Small intestine (tissue), 7 donors: ENCODE results near the gene DNM1L. TPM values are rescaled to one million over a fixed set of nuclear protein-coding genes. Genes with fewer than 3 reads are reported as not detected.
"Not testable (repeated sequence)": the region's sequence is repeated elsewhere in the genome, so short reads cannot be mapped to it uniquely, and the experiment has no call there.

Experiments used
- DNase-seq, 2 donors: peaks; one replicate each; pipeline versions ENCODE4 v3.0.0 to v3.0.0-alpha.2; 2013
- FAIRE-seq: peaks from 2 replicates; lab custom pipeline; 2012; peaks lifted over from hg19 to GRCh38; lab: Jason Lieb, UNC
- H3K27ac ChIP-seq, 3 donors: one replicate each; pipeline ENCODE4 v1.5.1; 2013; ENCODE audit warnings: low read length in 2 of 3, mild to moderate bottlenecking in 2 of 3, control low read depth in 1 of 3, inconsistent platforms in 1 of 3, low read depth in 1 of 3, moderate library complexity in 1 of 3
- H3K27me3 ChIP-seq, 3 donors: one replicate each; pipeline ENCODE4 v1.6.1; 2013; ENCODE audit warnings: low read length in 3 of 3, inconsistent platforms in 1 of 3; ENCODE audit not compliant: control insufficient read depth in 3 of 3, insufficient read depth in 3 of 3
- H3K36me3 ChIP-seq, 3 donors: one replicate each; pipeline ENCODE4 v1.6.1; 2013; ENCODE audit warnings: low read length in 3 of 3, inconsistent platforms in 1 of 3, low read depth in 1 of 3, mild to moderate bottlenecking in 1 of 3, moderate library complexity in 1 of 3; ENCODE audit not compliant: control insufficient read depth in 3 of 3, insufficient read depth in 2 of 3
- H3K4me1 ChIP-seq, 3 donors: one replicate each; pipeline ENCODE4 v1.6.1; 2013; ENCODE audit warnings: low read length in 2 of 3, inconsistent platforms in 1 of 3, low read depth in 1 of 3, mild to moderate bottlenecking in 1 of 3, moderate library complexity in 1 of 3; ENCODE audit not compliant: control insufficient read depth in 3 of 3, insufficient read depth in 2 of 3
- H3K4me3 ChIP-seq, 3 donors: one replicate each; pipeline ENCODE4 v1.5.1; 2013; ENCODE audit warnings: low read length in 3 of 3, control low read depth in 1 of 3, inconsistent platforms in 1 of 3, low read depth in 1 of 3, mild to moderate bottlenecking in 1 of 3, moderate library complexity in 1 of 3
- H3K9me3 ChIP-seq, 2 donors: one replicate each; pipeline ENCODE4 v1.6.1; 2013; ENCODE audit warnings: low read depth in 1 of 2, low read length in 1 of 2; ENCODE audit not compliant: control insufficient read depth in 2 of 2, insufficient read depth in 1 of 2
- WGBS, 3 donors: extraction: QIAGEN DNeasy Blood & Tissue Kit; methylation state at CpG; one replicate each; pipeline ENCODE4 v1.1.7; 2013; 5-methylcytosine and 5-hydroxymethylcytosine counted together
- polyA plus RNA-seq, 4 donors: library from polyadenylated mRNA; stranded (reverse) in 3 of 4; unstranded in 1 of 4; fragments of 200-250 nt in 3 of 4; fragments of 120-200 nt in 1 of 4; gene quantifications; one replicate each; pipeline versions ENCODE4 v1.2.1 to v1.2.3, GENCODE V29; 2013
- donor health status: healthy with polysubstance abuse.
- donor health status: control.
- donor health status: control.
- donor health status: Bipolar disorder and iron deficiency.
- donor health status: healthy.

The DNM1L gene
- polyA plus RNA-seq, 4 donors: 16.2 to 66.9 (median 22.2) TPM

- not testable (repeated sequence) for H3K27me3 ChIP-seq, FAIRE-seq, H3K4me3 ChIP-seq, H3K4me1 ChIP-seq, DNase-seq, H3K36me3 ChIP-seq, H3K27ac ChIP-seq
- WGBS, 3 donors: 91 to 98% (median 98%) methylated on average over 8 of the region's 8 CpGs
- peaks cover 0 to 13% of the 10 kb centered on the region in 2 donors for H3K9me3 ChIP-seq
Measured at GRCh38 chr12:32699437-32699836, 20.3 kb downstream of the DNM1L start.

GRCh38 chr12:32702473-32702872 is 23.4 kb downstream of the DNM1L start:
- no peak for FAIRE-seq
- Histone ChIP-seq H3K4me3 (no peak overlapping the region), H3K27ac (no peak overlapping the region), H3K4me1 (no peaks in the 10 kb centered on the region), H3K27me3 (no peaks in the 10 kb centered on the region), H3K36me3 (peaks cover 0 to 7% (median 0%) of the 10 kb centered on the region in 3 donors), H3K9me3 (no peaks in the 10 kb centered on the region)
- no peak for DNase-seq

- DNase-seq (no peak), FAIRE-seq (no peak)
- H3K4me1 ChIP-seq: no peaks in the 10 kb centered on the region
- 82 to 90% (median 84%) methylated on average over 1 of the region's 1 CpG for WGBS, 3 donors
- H3K4me3 ChIP-seq: no peak overlapping the region
- no peaks in the 10 kb centered on the region for H3K9me3 ChIP-seq
- H3K36me3 ChIP-seq: peaks cover 0 to 10% (median 0%) of the 10 kb centered on the region in 3 donors
- no peaks in the 10 kb centered on the region for H3K27me3 ChIP-seq
- H3K27ac ChIP-seq: no peak overlapping the region
Measured at GRCh38 chr12:32702946-32703345, 23.8 kb downstream of the DNM1L start.

GRCh38 chr12:32705783-32706182 is 26.7 kb downstream of the DNM1L start:
- no peak for DNase-seq
- H3K4me3 ChIP-seq: no peak overlapping the region
- no peaks in the 10 kb centered on the region for H3K27me3 ChIP-seq
- peaks cover 0 to 10% (median 0%) of the 10 kb centered on the region in 3 donors for H3K36me3 ChIP-seq
- H3K9me3 ChIP-seq: no peaks in the 10 kb centered on the region
- no peak for FAIRE-seq
- H3K4me1 ChIP-seq: no peaks in the 10 kb centered on the region
- H3K27ac ChIP-seq: no peak overlapping the region

GRCh38 chr12:32706335-32707024 is 27.4 kb downstream of the DNM1L start:
- no peak for FAIRE-seq
- DNase-seq: no peak
- H3K4me1 ChIP-seq: no peaks in the 10 kb centered on the region
- no peak overlapping the region for H3K27ac ChIP-seq
- no peaks in the 10 kb centered on the region for H3K9me3 ChIP-seq
- 93 to 98% (median 93%) methylated on average over 2 of the region's 2 CpGs for WGBS, 3 donors
- H3K36me3 ChIP-seq: peaks cover 0 to 9% (median 3%) of the 10 kb centered on the region in 3 donors
- H3K27me3 ChIP-seq: no peaks in the 10 kb centered on the region
- H3K4me3 ChIP-seq: no peak overlapping the region

GRCh38 chr12:32708926-32709325 is 29.8 kb downstream of the DNM1L start:
- no peaks in the 10 kb centered on the region for H3K4me1 ChIP-seq
- WGBS, 3 donors: 91 to 94% (median 91%) methylated on average over 2 of the region's 2 CpGs
- H3K27me3 ChIP-seq: no peaks in the 10 kb centered on the region
- H3K36me3 ChIP-seq: peaks cover 0 to 10% (median 3%) of the 10 kb centered on the region in 3 donors
- H3K4me3 ChIP-seq: no peak overlapping the region
- no peak overlapping the region for H3K27ac ChIP-seq
- H3K9me3 ChIP-seq: no peaks in the 10 kb centered on the region
- no peak for DNase-seq
- FAIRE-seq: no peak

GRCh38 chr12:32714772-32715171 is 35.7 kb downstream of the DNM1L start:
- H3K36me3 ChIP-seq: peaks cover 0 to 25% (median 6%) of the 10 kb centered on the region in 3 donors
- H3K27ac ChIP-seq: no peak overlapping the region
- WGBS, 3 donors: 38 to 70% (median 39%) methylated on average over 4 of the region's 4 CpGs
- H3K27me3 ChIP-seq: no peaks in the 10 kb centered on the region
- DNase-seq: no peak
- H3K9me3 ChIP-seq: no peaks in the 10 kb centered on the region
- FAIRE-seq: no peak
- H3K4me3 ChIP-seq: no peak overlapping the region
- no peaks in the 10 kb centered on the region for H3K4me1 ChIP-seq

- 98 to 100% (median 98%) methylated on average over 2 of the region's 2 CpGs for WGBS, 3 donors
- no peak for FAIRE-seq
Measured at GRCh38 chr12:32718926-32719325, 39.8 kb downstream of the DNM1L start.

GRCh38 chr12:32725308-32725707 is 46.2 kb downstream of the DNM1L start:
- not testable (repeated sequence) for H3K4me3 ChIP-seq, H3K9me3 ChIP-seq, H3K27ac ChIP-seq, H3K27me3 ChIP-seq, FAIRE-seq, DNase-seq, H3K4me1 ChIP-seq
- peaks cover 0 to 27% (median 0%) of the 10 kb centered on the region in 3 donors for H3K36me3 ChIP-seq
- 98 to 100% (median 98%) methylated on average over 3 of the region's 3 CpGs for WGBS, 3 donors

More at GRCh38 chr12:32718926-32719325, 39.8 kb downstream of the DNM1L start:
- DNase-seq: no peak
- Histone ChIP-seq H3K9me3 (no peaks in the 10 kb centered on the region), H3K4me1 (no peaks in the 10 kb centered on the region), H3K4me3 (no peak overlapping the region), H3K27ac (no peak overlapping the region), H3K27me3 (no peaks in the 10 kb centered on the region), H3K36me3 (peaks cover 0 to 30% (median 5%) of the 10 kb centered on the region in 3 donors)
